Measurements from ENCODE around the gene SLC25A30.
A peak's percentile ranks its signal among the peaks of the same experiment; 100 is the strongest.
"Not testable (repeated sequence)": the region's sequence is repeated elsewhere in the genome, so short reads cannot be mapped to it uniquely, and the experiment has no call there.

Gene SLC25A30

GRCh38 chr13:45367358-45367757 is 50.8 kb downstream of the SLC25A30 start:
- peak; percentile 94 for DNase-seq (ENCODE audit: low spot score)

- DNase-seq (ENCODE audit: low spot score), result no peak
Observed at GRCh38 chr13:45365558-45365885, 52.7 kb downstream of the SLC25A30 start.

GRCh38 chr13:45364876-45365557 is 53.2 kb downstream of the SLC25A30 start:
- no peak for DNase-seq (ENCODE audit: low spot score)

DNA sequence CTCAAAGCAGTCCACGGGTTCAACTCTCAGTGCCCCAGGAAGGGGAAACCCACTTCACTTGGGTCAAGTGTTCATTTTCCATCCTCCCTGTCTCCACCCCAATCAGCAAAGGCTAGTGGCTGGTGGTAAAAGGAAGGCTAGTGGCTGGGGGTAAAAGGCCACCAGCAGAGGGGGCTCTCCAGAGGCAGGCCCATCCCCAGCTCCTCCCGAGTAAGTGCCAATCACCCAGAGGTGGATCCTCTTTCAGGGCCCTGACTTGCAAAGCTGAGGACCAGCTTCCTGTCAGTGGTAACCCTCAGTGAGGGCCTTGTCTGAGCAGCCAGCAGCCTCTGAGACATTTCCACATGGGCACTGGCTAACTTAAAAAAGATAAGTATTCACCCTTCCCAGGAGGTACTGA is 55.2 kb downstream of the SLC25A30 start:
- no peak for DNase-seq (ENCODE audit: low spot score)

GRCh38 chr13:45361596-45362206 is 56.5 kb downstream of the SLC25A30 start:
- DNase-seq (ENCODE audit: low spot score), result no peak

GRCh38 chr13:45356966-45357672 is 61.1 kb downstream of the SLC25A30 start:
- peak; percentile 53 for DNase-seq (ENCODE audit: low spot score)

DNA sequence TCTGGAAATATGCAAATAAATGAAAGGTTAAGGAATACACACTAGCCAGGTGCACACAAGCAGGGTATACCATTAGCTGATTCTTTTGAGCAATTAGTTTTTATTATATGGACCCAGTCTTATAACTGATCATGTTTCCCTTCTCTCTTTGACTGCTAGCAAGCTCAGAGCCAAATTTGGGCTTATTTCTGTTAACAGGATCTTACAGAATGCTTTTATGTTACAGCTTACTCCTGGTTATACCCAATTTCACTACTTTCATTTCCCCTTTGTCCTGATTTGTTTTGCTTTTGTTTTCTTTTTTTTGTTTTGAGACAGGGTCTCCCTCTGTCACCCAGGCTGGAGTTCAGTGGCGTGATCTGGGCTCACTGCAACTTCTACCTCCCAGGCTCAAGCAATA is 64.3 kb downstream of the SLC25A30 start:
- no peak for DNase-seq (ENCODE audit: low spot score)

DNA sequence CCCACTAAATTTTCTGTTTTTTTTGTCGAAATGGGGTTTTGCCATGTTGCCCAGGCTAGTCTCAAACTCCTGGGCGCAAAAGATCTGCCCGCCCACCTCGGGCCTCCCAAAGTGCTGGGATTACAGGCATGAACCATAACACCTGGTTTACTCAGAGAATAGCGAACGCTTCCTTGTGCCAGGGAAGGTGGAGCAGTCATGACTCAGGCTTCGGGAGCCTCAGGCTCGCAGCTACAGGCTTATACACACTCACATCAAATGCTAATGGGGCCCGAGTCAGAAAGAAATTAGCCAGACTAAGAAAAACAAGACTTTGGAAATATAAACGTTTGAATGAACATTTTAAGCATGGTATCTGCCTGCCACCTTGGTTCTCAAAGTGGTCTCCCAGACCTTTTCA is 66.1 kb downstream of the SLC25A30 start:
- DNase-seq (ENCODE audit: low spot score), result no peak

- no peak for DNase-seq (ENCODE audit: low spot score)
Observed at GRCh38 chr13:45350152-45350551, 68.0 kb downstream of the SLC25A30 start.

GRCh38 chr13:45349438-45349837 is 68.7 kb downstream of the SLC25A30 start:
- DNase-seq (ENCODE audit: low spot score), result no peak

- DNase-seq (ENCODE audit: low spot score), result not testable (repeated sequence)
Observed at GRCh38 chr13:45344064-45344463, 74.1 kb downstream of the SLC25A30 start.

Data from activated CD4-positive, alpha-beta T cell treated with anti-CD3 and anti-CD28 coated beads, Interleukin-2, Interleukin-4, amounts not matched to agents 100 ng/mL and 50 ng/mL, durations not matched to agents 16 hours and 8 hours (primary cell).